Muscle layer of duodenum (tissue), 2 donors: ENCODE data around the gene ZWILCH.

Source experiments
- H3K27ac ChIP-seq: one replicate; pipeline ENCODE4 v1.7.0; 2013; ENCODE audit warnings: mild to moderate bottlenecking, low read length
- H3K27me3 ChIP-seq: one replicate; pipeline ENCODE4 v1.7.0; 2013; ENCODE audit warnings: low read depth, mild to moderate bottlenecking, control low read depth, low read length
- H3K36me3 ChIP-seq, 2 donors: one replicate each; pipeline ENCODE4 v1.7.0; 2013; ENCODE audit warnings: low read length in 2 of 2, control low read depth in 1 of 2, mild to moderate bottlenecking in 1 of 2; ENCODE audit not compliant: insufficient read depth in 2 of 2, control insufficient read depth in 1 of 2
- H3K4me1 ChIP-seq, 2 donors: one replicate each; pipeline ENCODE4 v1.7.0; 2013; ENCODE audit warnings: low read length in 2 of 2, mild to moderate bottlenecking in 2 of 2, control low read depth in 1 of 2, moderate library complexity in 1 of 2; ENCODE audit not compliant: insufficient read depth in 2 of 2, control insufficient read depth in 1 of 2
- H3K4me3 ChIP-seq, 2 donors: one replicate each; pipeline ENCODE4 v1.7.0; 2013; ENCODE audit warnings: low read length in 2 of 2, low read depth in 1 of 2, mild to moderate bottlenecking in 1 of 2
- H3K9me3 ChIP-seq, 2 donors: one replicate each; pipeline ENCODE4 v1.7.0; 2013; ENCODE audit warnings: low read length in 2 of 2, control low read depth in 1 of 2, mild to moderate bottlenecking in 1 of 2; ENCODE audit not compliant: control insufficient read depth in 1 of 2
- donor health status: healthy.

ZWILCH gene

DNA sequence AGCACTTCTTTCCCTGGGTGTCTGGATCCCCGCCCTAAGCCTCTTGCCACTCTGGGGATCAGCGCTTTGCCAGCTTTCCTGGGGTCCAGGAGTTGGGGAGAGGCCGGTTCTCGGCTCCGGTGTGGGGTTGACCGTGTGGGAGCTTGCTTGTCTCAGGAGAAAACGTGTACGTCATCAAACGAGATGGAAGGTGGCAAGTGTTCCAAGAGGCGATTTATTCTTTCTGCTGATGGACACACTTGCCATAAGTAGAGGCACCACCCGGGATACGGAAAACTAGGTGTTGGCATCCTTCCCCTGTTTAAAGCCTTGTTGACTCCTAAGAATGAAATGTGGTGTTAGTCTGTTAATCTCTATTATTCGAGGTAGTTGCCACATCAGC, 295 bp downstream of the ZWILCH start:
- Histone ChIP-seq H3K9me3 (no peaks in the 10 kb centered on the region), H3K27me3 (no peaks in the 10 kb centered on the region), H3K4me3 (peak overlapping the region; percentile 97 to 100), H3K4me1 (peaks cover 3 to 28% of the 10 kb centered on the region in 2 donors), H3K27ac (peak overlapping the region; percentile 99), H3K36me3 (peaks cover 28% of the 10 kb centered on the region in 2 donors)

DNA sequence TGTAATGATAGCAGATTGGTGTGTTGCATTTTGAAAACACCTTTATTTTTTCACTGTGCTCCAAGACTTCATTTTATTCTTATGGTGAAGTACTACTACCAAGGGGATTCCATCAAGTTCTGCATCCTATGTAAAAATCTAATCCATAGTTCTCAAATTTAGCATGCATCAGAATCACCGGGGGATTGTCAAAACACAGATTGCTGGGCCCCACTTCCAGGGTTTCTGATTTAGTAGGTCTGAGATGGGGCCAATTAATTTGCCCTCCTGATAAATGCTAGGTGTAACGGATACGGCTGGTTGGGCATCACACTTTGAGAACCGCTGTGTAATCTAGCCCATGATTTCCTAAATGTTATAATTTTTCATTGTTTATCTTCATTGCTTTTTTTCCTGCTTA, 692 bp downstream of the ZWILCH start:
- Histone ChIP-seq H3K4me3 (peak overlapping the region; percentile 97 to 100), H3K9me3 (no peaks in the 10 kb centered on the region), H3K36me3 (peaks cover 24% of the 10 kb centered on the region in 2 donors), H3K27me3 (no peaks in the 10 kb centered on the region), H3K27ac (peak overlapping the region; percentile 99), H3K4me1 (peaks cover 3 to 28% of the 10 kb centered on the region in 2 donors)

DNA sequence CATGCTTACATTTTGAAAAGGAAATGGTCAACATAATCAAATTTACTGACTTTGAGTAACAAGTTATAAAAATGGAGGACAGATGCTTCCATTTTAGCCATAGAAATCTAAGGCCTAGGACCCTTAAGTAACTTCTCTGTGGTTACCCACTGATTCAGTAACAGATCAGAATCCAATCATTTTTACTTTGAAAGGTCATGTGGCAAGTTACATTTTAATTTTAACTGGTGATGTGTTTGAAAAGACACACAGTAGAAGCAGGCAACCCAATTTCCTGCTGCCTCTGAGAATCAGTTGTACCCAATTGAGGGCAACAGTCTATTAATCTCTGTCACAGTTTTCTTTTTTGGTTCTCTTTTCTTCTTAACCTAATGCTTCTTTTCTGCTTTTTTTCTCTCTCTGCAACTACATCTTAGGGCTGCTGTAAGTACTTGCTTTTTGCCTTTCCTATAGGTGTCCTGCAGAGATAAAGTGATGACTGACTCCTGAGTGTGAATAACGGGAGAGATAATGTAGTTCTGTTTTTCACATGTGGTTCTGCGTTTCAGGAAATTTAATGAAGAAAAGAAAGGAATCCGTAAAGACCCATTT, 3.3 kb downstream of the ZWILCH start:
- Histone ChIP-seq H3K27ac (no peak overlapping the region), H3K4me3 (no peak overlapping the region), H3K27me3 (no peaks in the 10 kb centered on the region), H3K9me3 (no peaks in the 10 kb centered on the region), H3K4me1 (peaks cover 3 to 10% of the 10 kb centered on the region in 2 donors), H3K36me3 (no peaks in the 10 kb centered on the region)

DNA sequence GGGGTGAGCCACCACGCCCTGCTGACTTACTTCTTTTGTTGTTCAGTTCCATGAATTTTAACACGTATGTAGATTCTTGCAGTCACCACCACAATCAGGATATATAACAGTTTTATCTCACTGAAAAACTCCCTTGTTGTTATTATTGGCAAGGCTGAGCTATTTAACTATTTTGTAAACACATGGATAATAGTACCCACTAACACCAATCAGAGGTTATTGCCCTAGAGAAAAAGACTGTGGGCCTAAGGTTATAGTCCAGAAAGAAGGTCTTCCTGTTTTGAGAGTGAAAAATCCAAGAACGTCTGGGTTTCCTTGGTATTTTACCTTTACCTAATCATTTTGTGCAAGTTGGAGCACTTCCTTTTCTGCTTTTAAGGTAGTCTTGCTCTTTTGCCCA, 9.5 kb downstream of the ZWILCH start:
- H3K9me3 ChIP-seq, result no peaks in the 10 kb centered on the region
- no peaks in the 10 kb centered on the region for H3K27me3 ChIP-seq
- no peaks in the 10 kb centered on the region for H3K4me1 ChIP-seq
- H3K36me3 ChIP-seq, result peaks cover 4 to 10% of the 10 kb centered on the region in 2 donors
- no peak overlapping the region for H3K4me3 ChIP-seq
- no peak overlapping the region for H3K27ac ChIP-seq

DNA sequence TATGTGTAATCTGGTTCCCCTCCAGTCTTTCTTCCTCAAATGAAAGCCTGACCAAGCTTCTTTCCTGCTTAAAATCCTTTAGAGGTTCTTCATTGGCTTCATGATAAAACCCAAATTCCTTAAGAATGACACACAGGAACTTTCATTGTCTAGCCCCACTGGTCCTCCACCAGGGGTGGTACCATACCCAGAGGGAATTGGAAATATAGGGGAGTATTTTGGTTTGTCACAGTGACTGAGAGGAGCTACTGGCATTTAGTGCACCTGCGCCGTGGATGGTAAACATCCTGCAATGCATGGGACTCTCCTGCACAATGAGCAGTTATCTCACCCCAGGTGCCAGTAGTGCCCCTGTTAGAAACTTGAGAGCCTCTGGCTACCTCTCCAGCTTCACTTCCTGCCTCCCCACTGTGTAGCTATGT, 10.8 kb downstream of the ZWILCH start:
- no peak overlapping the region for H3K4me3 ChIP-seq
- H3K4me1 ChIP-seq, result no peaks in the 10 kb centered on the region
- H3K27me3 ChIP-seq, result no peaks in the 10 kb centered on the region
- H3K27ac ChIP-seq, result no peak overlapping the region
- peaks cover 4 to 10% of the 10 kb centered on the region in 2 donors for H3K36me3 ChIP-seq
- no peaks in the 10 kb centered on the region for H3K9me3 ChIP-seq

DNA sequence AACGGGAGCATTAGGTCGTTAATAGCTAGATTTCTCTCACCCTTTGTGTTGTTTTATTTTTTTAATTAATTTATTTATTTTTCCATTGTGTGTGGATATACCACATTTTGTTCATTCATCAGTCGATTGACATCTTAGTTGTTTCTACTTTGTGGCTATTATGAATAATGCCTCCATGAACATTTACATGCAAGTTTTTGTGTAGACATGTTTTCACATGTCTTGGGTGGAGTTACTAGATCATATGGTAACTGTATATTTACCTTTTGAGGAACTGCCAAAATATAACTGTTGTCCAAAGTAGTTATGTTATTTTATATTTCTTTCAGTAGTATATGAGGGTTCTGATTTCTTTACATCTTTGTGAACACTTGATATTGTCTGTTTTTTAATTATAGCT, 18.8 kb downstream of the ZWILCH start:
- Histone ChIP-seq H3K9me3 (no peaks in the 10 kb centered on the region), H3K4me3 (no peak overlapping the region), H3K4me1 (no peaks in the 10 kb centered on the region), H3K36me3 (peaks cover 0 to 8% of the 10 kb centered on the region in 2 donors), H3K27ac (no peak overlapping the region), H3K27me3 (no peaks in the 10 kb centered on the region)

DNA sequence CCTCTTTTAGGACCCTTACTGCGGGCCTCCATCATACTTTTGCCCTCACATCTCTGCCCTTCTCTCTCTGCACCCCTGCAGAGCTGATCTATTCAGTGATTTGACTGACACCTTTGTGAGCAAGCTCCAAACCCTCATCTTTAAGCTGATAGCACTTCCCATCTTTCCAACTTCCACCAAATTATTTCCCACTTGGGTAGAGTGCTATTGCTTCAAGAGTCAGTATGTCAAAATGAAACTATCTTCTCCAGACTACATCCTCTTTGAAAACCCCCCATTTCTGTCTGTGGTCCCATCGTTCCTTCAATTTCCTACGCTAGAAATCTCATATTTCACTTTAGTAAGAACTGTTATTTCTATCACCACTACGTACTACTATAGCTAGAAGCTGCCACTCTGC, 19.7 kb downstream of the ZWILCH start:
- Histone ChIP-seq H3K36me3 (peaks cover 6 to 7% of the 10 kb centered on the region in 2 donors), H3K27ac (no peak overlapping the region), H3K4me3 (no peak overlapping the region), H3K27me3 (no peaks in the 10 kb centered on the region), H3K4me1 (no peaks in the 10 kb centered on the region), H3K9me3 (no peaks in the 10 kb centered on the region)

DNA sequence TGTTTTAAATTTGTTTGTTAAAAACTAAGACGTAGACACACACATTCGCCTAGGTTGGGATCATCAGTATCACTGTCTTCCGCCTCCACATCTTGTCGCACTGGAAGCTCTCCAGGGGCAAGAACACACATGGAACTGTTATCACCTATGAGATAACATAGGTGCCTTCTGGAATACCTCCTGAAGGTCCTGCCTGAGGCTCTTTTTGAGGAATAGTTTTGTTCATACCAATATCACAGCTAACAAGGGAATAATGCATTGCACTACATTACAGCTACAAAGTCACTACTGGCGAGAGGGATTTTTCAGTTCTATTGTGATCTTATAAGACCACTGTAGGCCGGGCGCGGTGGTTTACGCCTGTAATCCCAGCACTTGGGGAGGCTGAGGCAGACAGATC, 29.9 kb downstream of the ZWILCH start:
- Histone ChIP-seq H3K4me3 (no peak overlapping the region), H3K27ac (no peak overlapping the region), H3K4me1 (no peaks in the 10 kb centered on the region), H3K9me3 (no peaks in the 10 kb centered on the region), H3K27me3 (no peaks in the 10 kb centered on the region), H3K36me3 (peaks cover 5 to 6% of the 10 kb centered on the region in 2 donors)

DNA sequence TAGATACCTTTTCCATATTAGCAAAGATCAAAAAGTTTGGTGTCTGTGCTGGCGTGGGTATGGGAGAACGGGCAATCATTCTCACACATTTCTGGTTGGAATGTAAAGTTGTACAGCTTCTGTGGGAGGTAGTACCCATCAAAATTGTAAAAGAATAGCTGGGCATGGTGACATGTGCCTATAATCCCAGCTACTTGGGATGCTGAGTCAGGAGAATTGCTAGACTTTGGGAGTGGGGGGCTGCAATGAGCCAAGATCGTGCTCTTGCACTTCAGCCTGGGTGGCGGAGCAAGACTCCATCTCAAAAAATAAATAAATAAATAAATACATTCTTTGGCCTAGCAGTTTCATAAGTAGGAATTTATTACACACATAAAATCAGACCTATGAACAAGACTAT, 37.8 kb downstream of the ZWILCH start:
- H3K36me3 ChIP-seq, result peaks cover 5 to 7% of the 10 kb centered on the region in 2 donors
- H3K4me1 ChIP-seq, result no peaks in the 10 kb centered on the region
- H3K27me3 ChIP-seq, result no peaks in the 10 kb centered on the region
- no peaks in the 10 kb centered on the region for H3K9me3 ChIP-seq
- no peak overlapping the region for H3K27ac ChIP-seq
- H3K4me3 ChIP-seq, result no peak overlapping the region

DNA sequence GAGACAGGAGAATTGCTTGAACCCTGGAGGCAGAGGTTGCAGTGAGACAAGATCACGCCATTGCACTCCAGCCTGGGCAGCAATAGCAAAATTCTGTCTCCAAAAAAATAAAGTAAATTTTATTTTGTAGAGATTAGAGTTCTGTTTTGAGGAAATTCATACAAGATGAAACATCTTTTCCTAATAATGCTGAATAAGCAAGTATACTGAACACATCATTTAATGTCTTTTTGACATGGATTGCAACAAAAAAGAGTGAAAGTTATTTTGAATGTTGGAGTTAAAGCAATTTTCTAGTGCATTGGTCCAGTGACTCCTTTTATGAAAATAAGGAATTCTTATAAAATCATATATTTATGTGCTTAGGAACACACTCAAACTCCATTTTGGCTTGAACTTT, 40.1 kb downstream of the ZWILCH start:
- Histone ChIP-seq H3K4me3 (no peak overlapping the region), H3K4me1 (no peaks in the 10 kb centered on the region), H3K27ac (no peak overlapping the region), H3K27me3 (no peaks in the 10 kb centered on the region), H3K36me3 (peaks cover 0 to 4% of the 10 kb centered on the region in 2 donors), H3K9me3 (no peaks in the 10 kb centered on the region)

DNA sequence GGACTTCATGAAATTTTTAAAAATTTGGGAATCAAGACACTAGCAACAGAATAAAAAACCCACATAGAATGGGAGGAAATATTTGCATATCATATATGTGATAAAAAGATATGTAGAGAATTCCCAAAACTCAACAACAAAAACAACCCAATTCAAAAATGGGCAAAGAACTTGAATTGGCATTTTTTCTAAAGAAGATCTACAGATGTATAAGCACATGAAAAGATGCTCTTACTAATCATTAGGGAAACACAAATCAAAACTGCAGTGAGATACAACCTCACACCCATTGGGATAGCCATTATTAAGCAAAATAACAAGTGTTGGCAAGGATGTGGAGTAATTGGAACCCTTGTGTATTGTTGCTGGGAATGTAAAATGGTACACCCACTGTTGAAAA, 50.6 kb downstream of the ZWILCH start:
- no peaks in the 10 kb centered on the region for H3K27me3 ChIP-seq
- no peak overlapping the region for H3K27ac ChIP-seq
- H3K4me1 ChIP-seq, result no peaks in the 10 kb centered on the region
- H3K9me3 ChIP-seq, result no peaks in the 10 kb centered on the region
- H3K36me3 ChIP-seq, result no peaks in the 10 kb centered on the region
- no peak overlapping the region for H3K4me3 ChIP-seq

DNA sequence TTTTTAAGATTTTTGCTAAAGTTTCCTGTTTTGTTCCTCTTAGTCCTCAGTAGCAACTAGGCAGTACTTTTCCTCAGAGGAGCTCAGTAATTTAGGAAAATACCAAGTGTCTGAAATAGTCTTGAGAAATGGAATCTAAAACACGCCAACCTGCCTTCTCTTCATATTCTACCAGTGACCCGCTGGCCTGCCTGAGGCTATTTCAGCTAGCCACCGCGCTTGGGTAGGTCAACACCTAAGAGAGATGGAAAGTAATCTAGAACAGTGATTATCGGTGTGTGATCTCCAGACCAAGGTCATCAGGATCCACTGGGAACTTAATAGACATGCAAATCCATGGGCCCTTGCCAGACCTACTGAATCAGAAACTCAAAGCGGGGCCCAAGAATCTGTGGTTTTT, 53.1 kb downstream of the ZWILCH start:
- Histone ChIP-seq H3K27me3 (no peaks in the 10 kb centered on the region), H3K4me3 (no peak overlapping the region), H3K36me3 (no peaks in the 10 kb centered on the region), H3K27ac (no peak overlapping the region), H3K4me1 (no peaks in the 10 kb centered on the region), H3K9me3 (no peaks in the 10 kb centered on the region)
